GM12872 (cell line): Measurements from ENCODE around the gene ADAMTS9.

Source experiments
- TF ChIP-seq, protein P1 (sequence below): IDR thresholded peaks from 3 replicates; pipeline ENCODE4 v1.5.1; 2011; ENCODE audit warnings: low read depth, mild to moderate bottlenecking, low read length, moderate library complexity; ENCODE audit not compliant: insufficient read depth

Gene ADAMTS9

DNA sequence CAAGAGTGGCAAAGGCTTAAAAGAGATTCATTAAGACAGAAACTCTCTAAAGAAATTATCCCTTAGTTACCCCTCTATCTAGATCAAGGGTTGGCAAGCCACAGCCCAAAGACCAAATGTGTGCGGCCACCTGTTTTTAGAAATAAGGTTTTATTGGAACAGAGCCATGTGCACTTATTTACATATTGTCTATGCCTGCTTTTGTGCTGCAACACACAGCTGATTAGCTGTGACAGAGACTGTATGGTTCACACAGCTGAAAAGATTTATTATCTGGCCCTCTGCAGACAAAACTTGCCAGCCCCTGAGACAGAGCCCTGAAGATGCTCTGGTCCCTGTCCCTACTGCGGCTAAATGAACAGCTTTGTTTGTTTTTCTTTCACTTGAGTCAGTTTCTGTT is 88.1 kb downstream of the ADAMTS9 start:
- TF ChIP-seq, protein P1, sequence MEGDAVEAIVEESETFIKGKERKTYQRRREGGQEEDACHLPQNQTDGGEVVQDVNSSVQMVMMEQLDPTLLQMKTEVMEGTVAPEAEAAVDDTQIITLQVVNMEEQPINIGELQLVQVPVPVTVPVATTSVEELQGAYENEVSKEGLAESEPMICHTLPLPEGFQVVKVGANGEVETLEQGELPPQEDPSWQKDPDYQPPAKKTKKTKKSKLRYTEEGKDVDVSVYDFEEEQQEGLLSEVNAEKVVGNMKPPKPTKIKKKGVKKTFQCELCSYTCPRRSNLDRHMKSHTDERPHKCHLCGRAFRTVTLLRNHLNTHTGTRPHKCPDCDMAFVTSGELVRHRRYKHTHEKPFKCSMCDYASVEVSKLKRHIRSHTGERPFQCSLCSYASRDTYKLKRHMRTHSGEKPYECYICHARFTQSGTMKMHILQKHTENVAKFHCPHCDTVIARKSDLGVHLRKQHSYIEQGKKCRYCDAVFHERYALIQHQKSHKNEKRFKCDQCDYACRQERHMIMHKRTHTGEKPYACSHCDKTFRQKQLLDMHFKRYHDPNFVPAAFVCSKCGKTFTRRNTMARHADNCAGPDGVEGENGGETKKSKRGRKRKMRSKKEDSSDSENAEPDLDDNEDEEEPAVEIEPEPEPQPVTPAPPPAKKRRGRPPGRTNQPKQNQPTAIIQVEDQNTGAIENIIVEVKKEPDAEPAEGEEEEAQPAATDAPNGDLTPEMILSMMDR = no peak

DNA sequence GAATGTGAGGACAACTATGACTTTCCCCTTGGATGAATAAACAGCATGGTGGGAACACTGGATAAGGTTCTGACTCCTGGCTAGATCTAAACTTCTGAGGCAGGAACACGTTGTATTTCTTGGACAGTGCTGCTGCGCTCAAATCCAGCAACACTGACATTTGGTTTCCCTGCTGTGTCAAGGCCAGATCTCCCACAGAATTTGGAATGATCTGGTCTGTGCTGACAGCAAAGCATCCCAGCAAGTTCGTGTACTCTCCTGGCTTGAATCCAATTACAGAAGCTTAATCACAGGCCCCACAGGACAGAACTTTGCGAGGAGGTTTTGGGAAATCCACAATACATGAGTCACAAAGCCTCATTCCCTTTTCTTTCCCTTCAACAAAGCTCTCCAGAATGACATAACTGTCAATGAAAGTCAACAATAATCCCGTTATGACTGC is 92.5 kb downstream of the ADAMTS9 start:
- TF ChIP-seq, protein P1 = no peak

DNA sequence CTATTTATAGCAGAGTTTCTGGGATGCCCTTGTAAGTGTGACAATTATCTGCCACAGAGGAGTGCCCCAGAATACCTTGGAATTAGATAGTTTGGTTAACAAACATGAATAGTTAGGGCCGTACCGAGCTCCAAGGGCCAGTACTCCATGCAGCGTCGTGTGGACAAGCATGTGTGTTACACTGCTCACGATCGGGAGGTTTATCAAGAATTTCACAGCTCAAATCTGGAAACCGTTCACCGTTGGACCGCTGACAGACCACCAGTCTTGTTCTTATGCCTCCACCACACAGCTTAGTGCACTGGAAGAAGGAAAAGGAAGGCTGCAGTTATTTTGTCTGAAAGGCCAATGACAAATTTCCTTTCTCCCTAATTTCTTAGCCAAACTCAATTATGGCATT is 93.7 kb downstream of the ADAMTS9 start:
- TF ChIP-seq, protein P1 = no peak

- TF ChIP-seq, protein P1 = no peak
These were observed 94.5 kb downstream of the ADAMTS9 start for GRCh38 chr3:64593350-64593749.

GRCh38 chr3:64591615-64592014 is 96.2 kb downstream of the ADAMTS9 start:
- TF ChIP-seq, protein P1 = no peak

GRCh38 chr3:64588380-64588779 is 99.4 kb downstream of the ADAMTS9 start:
- TF ChIP-seq, protein P1 = no peak

GRCh38 chr3:64586952-64587351 is 100.8 kb downstream of the ADAMTS9 start:
- TF ChIP-seq, protein P1 = no peak

- TF ChIP-seq, protein P1 = no peak
These were observed 103.6 kb downstream of the ADAMTS9 start for GRCh38 chr3:64584179-64584578.
